H1 (cell line): Measurements from ENCODE around the gene SUCLG2. TPM values are rescaled to one million over a fixed set of nuclear protein-coding genes. Genes with fewer than 3 reads are reported as not detected.

ENCODE experiments used
- CHD2 ChIP-seq: IDR thresholded peaks from 2 replicates; pipeline ENCODE4 v1.6.1; 2012; ENCODE audit warnings: low read length, improper control_type of control experiment
- CHD7 ChIP-seq: fragments of 300-600 bp; sonication (generic); IDR thresholded peaks from 2 replicates; pipeline ENCODE4 v1.7.1; 2012; ENCODE audit warnings: low read length, moderate library complexity, mild to moderate bottlenecking, inconsistent platforms; ENCODE audit not compliant: insufficient replicate concordance
- SIRT6 ChIP-seq: IDR thresholded peaks from one replicate; pipeline ENCODE4 v1.7.1; 2012; ENCODE audit warnings: low read length, inconsistent platforms
- TBP ChIP-seq: IDR thresholded peaks from 2 replicates; pipeline ENCODE4 v1.6.1; 2011; ENCODE audit warnings: low read depth, low read length, improper control_type of control experiment
- polyA plus RNA-seq, 7 experiments: library from polyadenylated mRNA; depleted of rRNA in 3 of 7; stranded (reverse) in 5 of 7; unstranded in 2 of 7; fragments of >200 nt in 5 of 7; fragments of 200-250 nt in 2 of 7; gene quantifications; 1 replicate in 5 of 7; 2 replicates in 1 of 7; 4 replicates in 1 of 7; pipeline versions ENCODE4 v1.2.1 to v1.2.3, GENCODE V29; 2011 to 2013; ENCODE audit warnings: missing spikeins in 2 of 7, mixed read lengths in 2 of 7
- total RNA-seq: library from RNA; stranded (reverse); fragmentation: NEBNext Ultra II Directional; extraction: Animal tissue kit (Norgen Biotek cat#: 25700); gene quantifications from 2 replicates; pipeline ENCODE4 v1.2.1, GENCODE V29; 2021

The SUCLG2 gene
- total and polyA plus RNA-seq, 2 of the 8 experiments (the other 6 are each of a cell fraction or from before 2014, with no cell fraction given) = 12.9 to 46.2 TPM

GRCh38 chr3:67487564-67488114 is 166.8 kb downstream of the SUCLG2 start (continued):
- TF ChIP-seq CHD7 (no peak), SIRT6 (no peak), CHD2 (no peak), TBP (no peak)
